Measurements from ENCODE around the gene MPPED2. TPM values are rescaled to one million over a fixed set of nuclear protein-coding genes. Genes with fewer than 3 reads are reported as not detected.

MPPED2 gene
- total RNA-seq, 1 experiment from 2014 or later = not detected

DNA sequence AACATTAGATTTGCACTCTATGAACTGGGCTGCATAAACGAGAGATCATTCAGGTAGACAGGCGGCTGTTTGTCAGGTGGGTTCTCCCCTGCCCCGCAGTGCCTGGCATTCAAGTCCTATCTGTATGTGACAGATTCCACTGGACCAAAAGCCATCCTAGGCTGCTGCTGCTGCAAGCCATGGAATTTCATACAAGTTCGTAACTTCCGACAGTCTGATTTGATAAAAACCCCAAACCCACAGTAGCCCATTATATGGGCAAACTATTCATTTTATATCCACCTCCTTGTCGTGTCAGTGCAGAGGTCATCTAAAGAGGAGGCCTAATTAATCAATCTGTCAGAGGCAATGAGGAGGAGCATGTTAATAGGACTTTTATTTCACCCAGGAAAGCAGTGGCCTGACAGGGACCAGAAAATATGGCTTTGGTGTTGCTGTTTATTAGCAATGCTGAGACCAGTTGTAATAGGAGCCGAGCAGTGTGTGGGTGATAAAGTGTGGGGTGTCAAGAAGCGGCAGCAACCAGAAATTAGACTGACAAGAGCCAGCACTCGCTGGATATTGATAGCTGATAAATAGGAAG is 139.0 kb downstream of the MPPED2 start:
- TF ChIP-seq, protein P1, sequence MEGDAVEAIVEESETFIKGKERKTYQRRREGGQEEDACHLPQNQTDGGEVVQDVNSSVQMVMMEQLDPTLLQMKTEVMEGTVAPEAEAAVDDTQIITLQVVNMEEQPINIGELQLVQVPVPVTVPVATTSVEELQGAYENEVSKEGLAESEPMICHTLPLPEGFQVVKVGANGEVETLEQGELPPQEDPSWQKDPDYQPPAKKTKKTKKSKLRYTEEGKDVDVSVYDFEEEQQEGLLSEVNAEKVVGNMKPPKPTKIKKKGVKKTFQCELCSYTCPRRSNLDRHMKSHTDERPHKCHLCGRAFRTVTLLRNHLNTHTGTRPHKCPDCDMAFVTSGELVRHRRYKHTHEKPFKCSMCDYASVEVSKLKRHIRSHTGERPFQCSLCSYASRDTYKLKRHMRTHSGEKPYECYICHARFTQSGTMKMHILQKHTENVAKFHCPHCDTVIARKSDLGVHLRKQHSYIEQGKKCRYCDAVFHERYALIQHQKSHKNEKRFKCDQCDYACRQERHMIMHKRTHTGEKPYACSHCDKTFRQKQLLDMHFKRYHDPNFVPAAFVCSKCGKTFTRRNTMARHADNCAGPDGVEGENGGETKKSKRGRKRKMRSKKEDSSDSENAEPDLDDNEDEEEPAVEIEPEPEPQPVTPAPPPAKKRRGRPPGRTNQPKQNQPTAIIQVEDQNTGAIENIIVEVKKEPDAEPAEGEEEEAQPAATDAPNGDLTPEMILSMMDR (IDR thresholded peaks at IDR 0.05; ENCODE audit: unreplicated experiment) = no peak
- Mint-ChIP-seq H3K27ac (ENCODE audit: low read depth, unreplicated experiment) (no peak overlapping the region), H3K4me1 (ENCODE audit: insufficient read depth, unreplicated experiment) (no peaks in the 10 kb centered on the region), H3K4me3 (ENCODE audit: unreplicated experiment) (no peak overlapping the region), H3K27me3 (ENCODE audit: insufficient read depth, unreplicated experiment) (peaks cover 97% of the 10 kb centered on the region), H3K9me3 (ENCODE audit: unreplicated experiment) (no peaks in the 10 kb centered on the region), H3K36me3 (ENCODE audit: insufficient read depth, unreplicated experiment) (no peaks in the 10 kb centered on the region)
- intact Hi-C loops (cut with micrococcal nuclease) = no loop called here
- no TSS peak for BruUV-seq (replicated peaks)
- CTCF ChIA-PET = interaction anchor here (0.5 kb wide), 1 partner anchor 70 kb away, joined by 3 read pairs; no protein-coding TSS in a partner anchor
- no peak for DNase-seq (ENCODE audit: unreplicated experiment)
- POLR2A ChIA-PET = no interaction called here

GRCh38 chr11:30446520-30446919 is 139.6 kb downstream of the MPPED2 start:
- Mint-ChIP-seq H3K9me3 (ENCODE audit: unreplicated experiment) (no peaks in the 10 kb centered on the region), H3K27me3 (ENCODE audit: insufficient read depth, unreplicated experiment) (peaks cover 97% of the 10 kb centered on the region), H3K4me3 (ENCODE audit: unreplicated experiment) (no peak overlapping the region), H3K27ac (ENCODE audit: low read depth, unreplicated experiment) (no peak overlapping the region), H3K4me1 (ENCODE audit: insufficient read depth, unreplicated experiment) (no peaks in the 10 kb centered on the region), H3K36me3 (ENCODE audit: insufficient read depth, unreplicated experiment) (no peaks in the 10 kb centered on the region)
- no peak for DNase-seq (ENCODE audit: unreplicated experiment)
- intact Hi-C loops (cut with micrococcal nuclease) = no loop called here
- TF ChIP-seq, protein P1 (IDR thresholded peaks at IDR 0.05; ENCODE audit: unreplicated experiment) = no peak
- POLR2A ChIA-PET = interaction anchor here (0.6 kb wide), 1 partner anchor 283 kb away, joined by 3 read pairs; no protein-coding TSS in a partner anchor
- CTCF ChIA-PET = interaction anchor here (0.5 to 0.7 kb wide), 2 partner anchors 65 to 71 kb away, joined by 3 read pairs; no protein-coding TSS in a partner anchor
- no TSS peak for BruUV-seq (replicated peaks)

DNA sequence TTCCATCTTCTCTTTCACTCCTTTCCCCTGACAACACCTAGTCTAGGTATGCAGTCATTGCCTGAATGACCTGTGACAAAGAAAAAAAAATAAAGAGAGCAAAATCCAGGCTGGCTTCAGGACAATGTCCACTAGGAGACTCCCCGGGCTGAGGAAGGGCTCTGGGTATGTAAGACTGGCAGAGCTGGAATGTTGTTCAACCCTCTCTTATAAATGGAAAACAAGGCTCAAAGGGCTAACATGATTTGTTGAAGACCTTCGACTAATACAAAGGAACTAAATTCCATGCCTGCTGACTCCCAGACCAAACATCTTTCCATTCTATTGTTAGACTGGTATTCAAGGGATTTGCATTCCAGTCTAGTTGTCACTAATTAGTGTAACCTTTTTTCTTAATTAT is 141.1 kb downstream of the MPPED2 start:
- no peaks in the 10 kb centered on the region for H3K4me1 Mint-ChIP-seq (ENCODE audit: insufficient read depth, unreplicated experiment)
- H3K27me3 Mint-ChIP-seq (ENCODE audit: insufficient read depth, unreplicated experiment) = peaks cover 89% of the 10 kb centered on the region
- TF ChIP-seq, protein P1 (IDR thresholded peaks at IDR 0.05; ENCODE audit: unreplicated experiment) = no peak
- no peak overlapping the region for H3K27ac Mint-ChIP-seq (ENCODE audit: low read depth, unreplicated experiment)
- H3K4me3 Mint-ChIP-seq (ENCODE audit: unreplicated experiment) = no peak overlapping the region
- DNase-seq (ENCODE audit: unreplicated experiment) = no peak
- H3K9me3 Mint-ChIP-seq (ENCODE audit: unreplicated experiment) = no peaks in the 10 kb centered on the region
- ChIA-PET CTCF (no interaction called here), POLR2A (no interaction called here)
- no peaks in the 10 kb centered on the region for H3K36me3 Mint-ChIP-seq (ENCODE audit: insufficient read depth, unreplicated experiment)
- intact Hi-C loops (cut with micrococcal nuclease) = no loop called here
- no TSS peak for BruUV-seq (replicated peaks)

DNA sequence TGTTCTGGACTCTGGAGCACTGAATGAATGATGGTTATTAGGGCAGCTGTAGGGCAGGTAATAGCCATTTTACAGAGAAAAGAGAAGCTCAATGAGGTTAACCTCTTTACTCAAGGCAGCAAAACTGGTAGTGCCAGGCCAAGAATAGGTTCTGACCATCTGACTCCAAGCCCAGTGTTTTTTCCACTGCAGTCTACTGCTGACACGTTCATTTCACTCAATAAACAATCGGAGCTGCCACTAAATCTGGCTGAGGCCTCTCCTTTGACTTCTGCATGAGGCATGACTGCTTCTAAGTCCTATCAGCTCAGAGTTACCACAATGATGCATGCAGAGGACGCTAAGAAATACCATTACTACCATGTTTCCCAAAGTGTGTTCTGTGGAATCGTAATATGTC is 145.6 kb downstream of the MPPED2 start:
- no peak for DNase-seq (ENCODE audit: unreplicated experiment)
- Mint-ChIP-seq H3K27ac (ENCODE audit: low read depth, unreplicated experiment) (no peak overlapping the region), H3K9me3 (ENCODE audit: unreplicated experiment) (no peaks in the 10 kb centered on the region), H3K27me3 (ENCODE audit: insufficient read depth, unreplicated experiment) (peaks cover 89% of the 10 kb centered on the region), H3K36me3 (ENCODE audit: insufficient read depth, unreplicated experiment) (no peaks in the 10 kb centered on the region), H3K4me1 (ENCODE audit: insufficient read depth, unreplicated experiment) (no peaks in the 10 kb centered on the region), H3K4me3 (ENCODE audit: unreplicated experiment) (no peak overlapping the region)
- TF ChIP-seq, protein P1 (IDR thresholded peaks at IDR 0.05; ENCODE audit: unreplicated experiment) = no peak
- ChIA-PET CTCF (no interaction called here), POLR2A (no interaction called here)
- no TSS peak for BruUV-seq (replicated peaks)
- intact Hi-C loops (cut with micrococcal nuclease) = no loop called here
